ENCODE measurements around the gene SLC7A14. TPM values are rescaled to one million over a fixed set of nuclear protein-coding genes. Genes with fewer than 3 reads are reported as not detected.

SLC7A14 gene
- total RNA-seq, 1 donor from 2014 or later, result 11.8 TPM

DNA sequence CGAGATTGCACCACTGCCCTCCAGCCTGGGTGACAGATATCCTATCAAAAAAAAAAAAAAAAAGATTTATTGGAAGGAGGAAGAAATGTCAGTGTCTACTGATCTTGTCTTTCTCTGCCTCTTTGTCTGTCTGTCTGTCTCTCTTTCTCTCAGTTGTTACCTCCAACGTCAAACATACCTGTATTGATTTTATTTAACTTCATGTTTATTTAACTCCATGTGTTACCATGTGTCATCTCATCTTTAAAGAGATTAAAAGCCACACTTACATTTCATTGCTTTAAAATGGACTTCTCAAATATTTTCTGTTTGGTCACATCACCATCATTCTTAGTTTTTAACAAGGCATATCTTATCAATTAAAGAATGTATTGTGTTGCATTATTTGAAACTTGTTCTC, 157.8 kb downstream of the SLC7A14 start:
- no peak for DNase-seq (ENCODE audit: low read depth, low spot score)

DNA sequence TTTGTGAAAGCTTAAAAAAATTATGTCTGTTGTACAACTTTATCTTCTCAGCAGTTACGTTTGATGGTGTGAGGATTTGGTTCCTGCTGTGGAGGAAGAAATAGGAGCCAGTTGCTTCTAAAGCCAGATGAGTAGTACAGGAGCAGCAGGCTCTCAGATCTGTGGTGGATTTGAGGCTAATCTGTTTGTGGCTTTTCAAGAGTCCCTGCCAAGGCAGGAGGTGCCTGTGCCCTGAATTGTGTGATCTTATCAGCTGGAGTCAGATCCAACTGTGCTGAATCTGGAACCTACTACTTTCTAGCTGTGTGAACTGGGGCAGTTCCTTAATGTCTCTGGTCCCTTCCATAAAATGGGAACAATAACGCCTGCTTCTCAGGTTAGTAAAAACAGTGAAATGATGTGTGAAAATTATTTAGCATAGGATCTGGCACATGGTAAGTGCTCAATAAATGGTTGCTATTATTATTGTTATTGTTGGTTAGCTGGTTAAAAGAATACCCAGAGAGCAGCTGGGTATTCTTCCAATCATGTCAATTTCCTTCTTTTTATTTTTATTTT, 159.6 kb downstream of the SLC7A14 start:
- no peak for DNase-seq (ENCODE audit: low read depth, low spot score)

- DNase-seq (ENCODE audit: low read depth, low spot score), result no peak
Observed at GRCh38 chr3:170425491-170426239, 160.2 kb downstream of the SLC7A14 start.

- DNase-seq (ENCODE audit: low read depth, low spot score), result no peak
Observed at GRCh38 chr3:170424879-170425278, 161.0 kb downstream of the SLC7A14 start.

GRCh38 chr3:170423001-170423615, 162.8 kb downstream of the SLC7A14 start:
- no peak for DNase-seq (ENCODE audit: low read depth, low spot score)

- no peak for DNase-seq (ENCODE audit: low read depth, low spot score)
Observed at GRCh38 chr3:170421758-170422157, 164.1 kb downstream of the SLC7A14 start.

DNA sequence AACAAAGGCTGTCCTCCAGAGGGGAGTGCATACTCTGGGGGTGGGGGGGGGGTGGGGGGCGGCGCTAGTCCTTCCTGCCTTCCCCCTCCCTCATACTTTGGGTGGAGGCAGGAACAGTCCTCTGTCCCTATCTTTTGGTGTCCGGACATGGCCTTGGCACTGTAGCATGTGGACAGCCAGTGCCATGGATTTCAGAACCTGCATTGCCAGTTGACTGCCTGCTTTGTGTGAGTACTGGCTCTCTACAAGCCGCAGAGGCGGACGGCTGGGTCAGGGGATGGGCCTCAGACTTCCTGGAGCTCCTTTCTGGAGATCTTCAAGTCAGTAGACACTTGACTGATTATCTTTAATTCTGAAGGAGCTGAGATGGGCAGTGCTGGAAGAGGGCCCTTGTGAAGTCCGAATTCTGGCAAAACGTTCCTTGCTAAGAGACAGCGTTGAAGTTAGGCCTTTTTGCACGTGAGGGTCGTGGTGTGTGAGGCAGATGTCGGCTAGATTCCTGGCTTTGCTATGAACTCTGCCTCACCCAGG, 164.7 kb downstream of the SLC7A14 start:
- DNase-seq (ENCODE audit: low read depth, low spot score), result no peak

GRCh38 chr3:170420307-170420821, 165.5 kb downstream of the SLC7A14 start:
- DNase-seq (ENCODE audit: low read depth, low spot score), result no peak

GRCh38 chr3:170419557-170420087, 166.3 kb downstream of the SLC7A14 start:
- DNase-seq (ENCODE audit: low read depth, low spot score), result no peak

- DNase-seq (ENCODE audit: low read depth, low spot score), result no peak
Observed at GRCh38 chr3:170418422-170419398, 167.2 kb downstream of the SLC7A14 start, which contains the start of gene CLDN11. TSS of gene CLDN11 (plus strand) at chr3:170418868. CDS start at chr3:170419067, 199 bp downstream.

DNA sequence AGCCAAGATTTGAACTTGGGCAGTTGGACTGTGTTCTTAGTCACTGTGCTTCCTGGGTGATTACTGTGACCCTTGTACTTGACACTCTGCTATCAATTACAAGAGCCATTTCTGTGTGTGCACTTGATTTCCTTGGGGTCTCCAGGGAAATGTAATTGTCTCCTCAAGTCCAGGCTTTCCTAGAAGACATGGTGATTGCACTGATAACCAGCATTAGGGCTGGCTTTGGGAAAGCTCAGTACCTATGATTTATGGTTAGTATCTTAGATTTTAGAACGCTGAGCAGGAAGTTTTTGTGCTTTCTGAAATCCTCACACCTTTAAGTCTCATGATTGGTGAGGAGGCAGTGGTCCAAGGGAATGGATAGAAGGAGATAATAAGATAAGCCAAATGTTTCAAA, 168.8 kb downstream of the SLC7A14 start:
- DNase-seq (ENCODE audit: low read depth, low spot score), result no peak

DNA sequence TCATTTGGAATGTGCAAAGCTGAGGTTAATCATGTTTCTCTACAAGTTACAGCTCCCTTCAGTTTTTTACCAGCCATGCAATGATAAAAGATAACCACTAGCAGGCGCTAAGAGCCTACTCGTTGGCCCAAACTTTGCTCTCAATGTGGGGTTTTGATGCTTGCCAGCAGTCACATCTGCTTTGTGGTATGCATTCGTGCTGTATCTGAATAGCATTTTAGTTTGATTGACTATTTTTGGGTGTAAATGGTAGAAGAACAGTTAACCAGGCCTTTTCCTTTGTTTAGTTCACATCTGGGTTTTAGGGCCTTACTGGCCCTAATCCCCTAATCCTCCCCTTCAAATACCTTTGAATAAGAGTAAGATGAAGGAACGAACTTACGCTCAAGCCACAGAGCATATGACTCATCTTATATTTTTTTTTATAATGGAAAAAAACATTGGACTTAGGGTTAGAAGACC, 171.6 kb downstream of the SLC7A14 start:
- no peak for DNase-seq (ENCODE audit: low read depth, low spot score)

GRCh38 chr3:170413291-170413690, 172.6 kb downstream of the SLC7A14 start:
- no peak for DNase-seq (ENCODE audit: low read depth, low spot score)

- no peak for DNase-seq (ENCODE audit: low read depth, low spot score)
Observed at GRCh38 chr3:170410428-170411029, 175.3 kb downstream of the SLC7A14 start.

Other genes with a start within 250 kb of the SLC7A14 start
- 103 and 135 TPM in 2 replicates for gene SKIL, start 228.4 kb downstream of the SLC7A14 start, total RNA-seq
- 60.2 and 227 TPM in 2 replicates for gene CLDN11, start 167.2 kb downstream of the SLC7A14 start, total RNA-seq

Measured in pulmonary artery endothelial cell (primary cell).